Endothelial cell of umbilical vein (primary cell): Measurements from ENCODE around the gene SLC25A33. TPM values are rescaled to one million over a fixed set of nuclear protein-coding genes. Genes with fewer than 3 reads are reported as not detected.

Experiments
- BruUV-seq: library from RNA; stranded (reverse); fragments of 400-500 nt; replicated peaks from 2 replicates; lab custom pipeline; 2021; lab: Mats Ljungman, UMichigan
- CTCF ChIA-PET: fragments of 300-600, 350-600 bp; sonication (Branson Sonifier 250); formaldehyde crosslinking; loops from one replicate; lab custom pipeline; 2021; ENCODE audit warnings: antibody characterized with exemption, inconsistent platforms; lab: Charles Lee
- POLR2A ChIA-PET: fragments of 300-600, 350-600 bp; sonication (Branson Sonifier 250); formaldehyde crosslinking; loops from one replicate; lab custom pipeline; 2021; ENCODE audit warnings: antibody characterized with exemption, inconsistent platforms; lab: Charles Lee
- DNase-seq: peaks from one replicate; pipeline ENCODE4 v3.0.0-alpha.2; 2011; ENCODE audit warnings: low read depth, low spot score
- FAIRE-seq: peaks from 2 replicates; lab custom pipeline; 2011; peaks lifted over from hg19 to GRCh38; lab: Jason Lieb, UNC
- H2AFZ ChIP-seq: 2 replicates; pipeline ENCODE4 v1.6.0; 2012; ENCODE audit warnings: low read depth, low read length, control low read depth, inconsistent platforms
- H3K27ac ChIP-seq: 2 replicates; pipeline ENCODE4 v1.5.1; 2011; ENCODE audit warnings: low read depth, mild to moderate bottlenecking, control low read depth, low read length, moderate library complexity; ENCODE audit not compliant: insufficient read depth
- H3K27me3 ChIP-seq, 2 experiments: 2 replicates each; pipeline versions ENCODE4 v1.6.0 to v1.6.1; 2011; ENCODE audit warnings: low read length in 2 of 2, mixed read lengths in 1 of 2; ENCODE audit not compliant: control insufficient read depth in 2 of 2, insufficient read depth in 2 of 2
- H3K36me3 ChIP-seq, 2 experiments: 2 replicates in 1 of 2; 3 replicates in 1 of 2; pipeline ENCODE4 v1.5.1; 2011; ENCODE audit warnings: low read length in 2 of 2, mild to moderate bottlenecking in 1 of 2, moderate library complexity in 1 of 2; ENCODE audit not compliant: control insufficient read depth in 2 of 2, insufficient read depth in 2 of 2; ENCODE audit errors: extremely low read depth in 1 of 2
- H3K4me1 ChIP-seq: 3 replicates; pipeline ENCODE4 v1.5.1; 2011; ENCODE audit warnings: mild to moderate bottlenecking, low read length; ENCODE audit not compliant: control insufficient read depth, insufficient read depth; ENCODE audit errors: extremely low read depth
- H3K4me2 ChIP-seq: 2 replicates; pipeline ENCODE4 v1.6.1; 2011; ENCODE audit warnings: low read length, control low read depth, mixed read lengths; ENCODE audit not compliant: insufficient read depth
- H3K4me3 ChIP-seq, 3 experiments: fragments of 200-600 bp in 1 of 3; sonication (generic), shearing (Covaris generic) in 1 of 3; replicated peaks in 1 of 3; 2 replicates each; pipeline ENCODE4 v1.5.1; 2011 to 2016; ENCODE audit warnings: control low read depth in 3 of 3, low read length in 3 of 3, mild to moderate bottlenecking in 2 of 3, inconsistent platforms in 1 of 3, low read depth in 1 of 3, moderate library complexity in 1 of 3; ENCODE audit not compliant: insufficient read depth in 1 of 3
- H3K79me2 ChIP-seq: 2 replicates; pipeline ENCODE4 v1.6.0; 2012; ENCODE audit warnings: low read length, inconsistent platforms; ENCODE audit not compliant: control insufficient read depth, insufficient read depth
- H3K9ac ChIP-seq: replicated peaks from 2 replicates; pipeline ENCODE3; 2011; ENCODE audit warnings: low read length, control low read depth; ENCODE audit not compliant: insufficient read depth; ENCODE audit errors: extremely low read depth
- H3K9me1 ChIP-seq: replicated peaks from 3 replicates; pipeline ENCODE4 v1.6.0; 2011; ENCODE audit warnings: mild to moderate bottlenecking, low read length; ENCODE audit not compliant: control insufficient read depth, insufficient read depth; ENCODE audit errors: extremely low read depth
- H3K9me3 ChIP-seq: replicated peaks from 2 replicates; pipeline ENCODE4 v1.5.1; 2012; ENCODE audit warnings: low read length, inconsistent platforms; ENCODE audit not compliant: control insufficient read depth, insufficient read depth
- H4K20me1 ChIP-seq: replicated peaks from 2 replicates; pipeline ENCODE3; 2011; ENCODE audit warnings: mild to moderate bottlenecking, low read length; ENCODE audit not compliant: control insufficient read depth, insufficient read depth; ENCODE audit errors: extremely low read depth
- CTCF ChIP-seq, 2 donors: IDR thresholded peaks; 1 replicate in 1 of 2; 2 replicates in 1 of 2; pipeline ENCODE4 v1.5.1; 2011; ENCODE audit warnings: low read length in 2 of 2, mild to moderate bottlenecking in 2 of 2, moderate library complexity in 2 of 2, control low read depth in 1 of 2, inconsistent platforms in 1 of 2, low read depth in 1 of 2; ENCODE audit not compliant: insufficient read depth in 1 of 2; ENCODE audit errors: extremely low read depth in 1 of 2
- EZH2 ChIP-seq: IDR thresholded peaks from 2 replicates; pipeline ENCODE4 v1.6.1; 2012; ENCODE audit warnings: borderline replicate concordance, low read depth, mild to moderate bottlenecking, moderate library complexity, low read length, inconsistent platforms; ENCODE audit not compliant: severe bottlenecking
- FOS ChIP-seq: IDR thresholded peaks from 2 replicates; pipeline ENCODE4 v1.6.1; 2011; ENCODE audit warnings: mild to moderate bottlenecking, low read length, moderate library complexity, borderline replicate concordance; ENCODE audit not compliant: insufficient read depth
- GATA2 ChIP-seq: IDR thresholded peaks from 2 replicates; pipeline ENCODE4 v1.7.0; 2011; ENCODE audit warnings: low read depth, mild to moderate bottlenecking, moderate library complexity, mixed read lengths, low read length; ENCODE audit not compliant: insufficient read length, insufficient read depth
- JUN ChIP-seq: IDR thresholded peaks from 2 replicates; pipeline ENCODE4 v1.6.1; 2011; ENCODE audit warnings: borderline replicate concordance, low read depth; ENCODE audit not compliant: insufficient read length, insufficient read depth
- MAX ChIP-seq: IDR thresholded peaks from 2 replicates; pipeline ENCODE4 v1.6.1; 2011; ENCODE audit not compliant: insufficient read depth, insufficient read length
- MYC ChIP-seq: IDR thresholded peaks from one replicate; pipeline ENCODE4 v1.6.1; 2011; ENCODE audit warnings: mild to moderate bottlenecking, low read depth, low read length
- POLR2A ChIP-seq: IDR thresholded peaks from 2 replicates; pipeline ENCODE4 v1.6.1; 2012; ENCODE audit warnings: low read depth, mild to moderate bottlenecking, control low read depth, low read length
- POLR2AphosphoS5 ChIP-seq: IDR thresholded peaks from 2 replicates; pipeline ENCODE4 v1.6.1; 2012; ENCODE audit warnings: low read depth, mild to moderate bottlenecking, control low read depth, low read length, moderate library complexity; ENCODE audit not compliant: insufficient read depth
- dilution Hi-C: fragments of 300-500 bp; cut with MboI; formaldehyde crosslinking; loops from one replicate; pipeline ENCODE4 v1.15.0; 2019; ENCODE audit warnings: low sequenced_read_pairs; ENCODE audit not compliant: extremely low pct_ligation_motif_present
- intact Hi-C: fragments of 100-400 bp; cut with micrococcal nuclease; formaldehyde crosslinking; loops from one replicate; pipeline ENCODE4 v1.10.0; 2022
- polyA plus RNA-seq, 4 experiments: library from polyadenylated mRNA; depleted of rRNA in 3 of 4; stranded (reverse) in 3 of 4; unstranded in 1 of 4; fragments of >200 nt; gene quantifications; 2 replicates each; pipeline versions ENCODE4 v1.2.1 to v1.2.3, GENCODE V29; 2011 to 2012; ENCODE audit warnings: missing spikeins in 1 of 4
- total RNA-seq: library from RNA; stranded (reverse); gene quantifications from 2 replicates; pipeline ENCODE4 v1.2.3, GENCODE V29; 2021

Gene SLC25A33
- total and polyA plus RNA-seq, 2 donors (not counting 3 experiments of a cell fraction or from before 2014, with no cell fraction given), result 3.8 to 6.6 TPM

GRCh38 chr1:9580942-9581341 is 41.7 kb downstream of the SLC25A33 start:
- no peak overlapping the region for H3K9ac ChIP-seq
- H3K4me2 ChIP-seq, result no peak overlapping the region
- no peaks in the 10 kb centered on the region for H3K4me1 ChIP-seq
- peaks cover 3 to 6% of the 10 kb centered on the region in 2 experiments for H3K36me3 ChIP-seq
- no peak overlapping the region for H3K27ac ChIP-seq
- ChIA-PET POLR2A (no interaction called here), CTCF (interaction anchor here (1.2 to 1.4 kb wide), 2 partner anchors 9 to 30 kb away, joined by 3 read pairs; no protein-coding TSS in a partner anchor)
- H3K4me3 ChIP-seq, result no peak overlapping the region
- no peaks in the 10 kb centered on the region for H4K20me1 ChIP-seq
- dilution Hi-C loops, result no loop called here
- BruUV-seq, result no TSS peak
- H3K9me1 ChIP-seq, result no peaks in the 10 kb centered on the region
- H3K9me3 ChIP-seq, result no peaks in the 10 kb centered on the region
- TF ChIP-seq POLR2A (no peak), JUN (no peak), EZH2 (no peak)
- H3K79me2 ChIP-seq, result no peaks in the 10 kb centered on the region
- DNase-seq (no peak), FAIRE-seq (no peak)
- no peaks in the 10 kb centered on the region for H3K27me3 ChIP-seq
- intact Hi-C loops, result no loop called here
- no peak overlapping the region for H2AFZ ChIP-seq

- TF ChIP-seq MYC, result no peak
- no peak for TF ChIP-seq FOS
- TF ChIP-seq CTCF (IDR thresholded peaks at IDR 0.05; ENCODE audit: extremely low read depth in 1 of 2, insufficient read depth in 1 of 2, low read depth in 1 of 2, low read length in 2 of 2), result no peak
- TF ChIP-seq GATA2, result no peak
- TF ChIP-seq EZH2, result no peak
- no peak for TF ChIP-seq MAX
- no peak for TF ChIP-seq JUN
- TF ChIP-seq POLR2A, result no peak
- TF ChIP-seq POLR2AphosphoS5, result no peak
- ChIA-PET POLR2A (no interaction called here), CTCF (no interaction called here)
- no peaks in the 10 kb centered on the region for H3K27me3 ChIP-seq
- no TSS peak for BruUV-seq
- H3K36me3 ChIP-seq, result no peaks in the 10 kb centered on the region
- no peaks in the 10 kb centered on the region for H3K9me3 ChIP-seq
- no peaks in the 10 kb centered on the region for H4K20me1 ChIP-seq
- H3K9ac ChIP-seq, result no peak overlapping the region
- dilution Hi-C loops (no loop called here), intact Hi-C loops (no loop called here)
- no peak overlapping the region for H3K4me3 ChIP-seq
- FAIRE-seq (no peak), DNase-seq (no peak)
- H2AFZ ChIP-seq, result no peak overlapping the region
- no peak overlapping the region for H3K27ac ChIP-seq
- no peaks in the 10 kb centered on the region for H3K9me1 ChIP-seq
- peaks cover 21% of the 10 kb centered on the region for H3K79me2 ChIP-seq
- peaks cover 10% of the 10 kb centered on the region for H3K4me1 ChIP-seq
- H3K4me2 ChIP-seq, result no peak overlapping the region
Observed at GRCh38 chr1:9586147-9586766, 47.0 kb downstream of the SLC25A33 start.
